Left ventricle myocardium inferior (tissue), 1 donor: ENCODE data around the gene ACTN4. TPM values are rescaled to one million over a fixed set of nuclear protein-coding genes. Genes with fewer than 3 reads are reported as not detected.

Experiments
- DNase-seq: peaks from one replicate; pipeline ENCODE4 v3.0.0-alpha.2; 2020
- H3K27ac ChIP-seq: fragments of 200-600 bp; replicated peaks from 2 replicates; pipeline ENCODE4 v1.8.0; 2021
- H3K27me3 ChIP-seq: fragments of 200-600 bp; 2 replicates; pipeline ENCODE4 v1.8.0; 2021; ENCODE audit warnings: low read depth
- H3K36me3 ChIP-seq: fragments of 200-600 bp; 2 replicates; pipeline ENCODE4 v1.8.0; 2021
- H3K4me1 ChIP-seq: fragments of 200-600 bp; 2 replicates; pipeline ENCODE4 v1.8.0; 2021
- H3K4me3 ChIP-seq: fragments of 200-600 bp; 2 replicates; pipeline ENCODE4 v1.8.0; 2021; ENCODE audit warnings: mild to moderate bottlenecking, moderate library complexity
- H3K9me3 ChIP-seq: fragments of 200-600 bp; replicated peaks from 2 replicates; pipeline ENCODE4 v1.8.0; 2021
- CTCF ChIP-seq: fragments of 200-600 bp; IDR thresholded peaks from 2 replicates; pipeline ENCODE4 v1.8.0; 2021; ENCODE audit warnings: antibody characterized with exemption, mild to moderate bottlenecking, borderline replicate concordance
- intact Hi-C: fragments of 100-400 bp; cut with micrococcal nuclease; formaldehyde crosslinking; loops from one replicate; pipeline ENCODE4 v1.11.0; 2022
- total RNA-seq: library from RNA; stranded (reverse); fragmentation: NEBNext Ultra II Directional; extraction: Animal tissue kit (Norgen Biotek cat#: 25700); gene quantifications from one replicate; pipeline ENCODE4 v1.2.1, GENCODE V29; 2021
- donor health status: DM: no; HTN: yes; CAD: no; lungs with severe emphysema.

Gene ACTN4
- total RNA-seq, 1 donor from 2014 or later: 111 TPM

- Histone ChIP-seq H3K9me3 (no peaks in the 10 kb centered on the region), H3K36me3 (no peaks in the 10 kb centered on the region), H3K27me3 (no peaks in the 10 kb centered on the region), H3K4me1 (peaks cover 100% of the 10 kb centered on the region), H3K27ac (peak overlapping the region; percentile 95), H3K4me3 (peak overlapping the region; percentile 48)
- no peak for DNase-seq
- TF ChIP-seq CTCF: no peak
- intact Hi-C loops: no loop called here
Observed at GRCh38 chr19:38661996-38662395, 14.5 kb downstream of the ACTN4 start.

GRCh38 chr19:38662537-38663155 lies 15.2 kb downstream of the ACTN4 start:
- H3K27ac ChIP-seq: peak overlapping the region; percentile 95
- H3K4me1 ChIP-seq: peaks cover 100% of the 10 kb centered on the region
- TF ChIP-seq CTCF: no peak
- no peaks in the 10 kb centered on the region for H3K36me3 ChIP-seq
- peak overlapping the region; percentile 48 for H3K4me3 ChIP-seq
- no peaks in the 10 kb centered on the region for H3K9me3 ChIP-seq
- DNase-seq: no peak
- H3K27me3 ChIP-seq: no peaks in the 10 kb centered on the region
- intact Hi-C loops: no loop called here

- H3K27ac ChIP-seq: peak overlapping the region; percentile 95
- H3K27me3 ChIP-seq: no peaks in the 10 kb centered on the region
- intact Hi-C loops: no loop called here
- TF ChIP-seq CTCF: no peak
- H3K4me3 ChIP-seq: peak overlapping the region; percentile 48
- no peak for DNase-seq
- H3K9me3 ChIP-seq: no peaks in the 10 kb centered on the region
- peaks cover 100% of the 10 kb centered on the region for H3K4me1 ChIP-seq
- H3K36me3 ChIP-seq: no peaks in the 10 kb centered on the region
Observed at GRCh38 chr19:38663156-38663651, 15.8 kb downstream of the ACTN4 start.

- intact Hi-C loops: no loop called here
- Histone ChIP-seq H3K36me3 (no peaks in the 10 kb centered on the region), H3K27me3 (no peaks in the 10 kb centered on the region), H3K9me3 (no peaks in the 10 kb centered on the region), H3K4me3 (peak overlapping the region; percentile 48), H3K4me1 (peaks cover 100% of the 10 kb centered on the region), H3K27ac (peak overlapping the region; percentile 95)
- DNase-seq: peak; percentile 70
- no peak for TF ChIP-seq CTCF
Observed at GRCh38 chr19:38663957-38664502, 16.6 kb downstream of the ACTN4 start.

GRCh38 chr19:38664503-38665211 lies 17.2 kb downstream of the ACTN4 start:
- no peak for DNase-seq
- intact Hi-C loops: no loop called here
- H3K9me3 ChIP-seq: no peaks in the 10 kb centered on the region
- no peaks in the 10 kb centered on the region for H3K36me3 ChIP-seq
- no peak for TF ChIP-seq CTCF
- H3K27me3 ChIP-seq: no peaks in the 10 kb centered on the region
- H3K4me1 ChIP-seq: peaks cover 100% of the 10 kb centered on the region
- peak overlapping the region; percentile 95 for H3K27ac ChIP-seq
- peak overlapping the region; percentile 48 for H3K4me3 ChIP-seq
